K562 (cell line): ENCODE results near the gene SRPK3. TPM values are rescaled to one million over a fixed set of nuclear protein-coding genes. Genes with fewer than 3 reads are reported as not detected.
A peak's percentile ranks its signal among the peaks of the same experiment; 100 is the strongest.

Experiments
- CBFA2T3 ChIP-seq: fragments of 450-650 bp; IDR thresholded peaks from 2 replicates; pipeline ENCODE4 v1.6.1; 2017
- GABPB2 ChIP-seq: fragments of 250-450 bp; sonication (Bioruptor Pico); conservative IDR thresholded peaks from 2 replicates; pipeline ENCODE4 v1.5.1; 2021; ENCODE audit warnings: mild to moderate bottlenecking
- GATAD2A ChIP-seq: fragments of 450-650 bp; IDR thresholded peaks from 2 replicates; pipeline ENCODE4 v1.6.1; 2017
- JUN ChIP-seq, 2 experiments: sonication (generic) in 1 of 2; formaldehyde crosslinking in 1 of 2; IDR thresholded peaks; 2 replicates each; pipeline versions ENCODE4 v1.6.1 to v1.8.0; 2012 to 2022; ENCODE audit warnings: borderline replicate concordance in 2 of 2, mild to moderate bottlenecking in 2 of 2, improper control_type of control experiment in 1 of 2, low read depth in 1 of 2, low read length in 1 of 2, missing genetic modification reagents in 1 of 2
- MAZ ChIP-seq, 2 experiments: fragments of 450-650 bp in 1 of 2; sonication (generic) in 1 of 2; formaldehyde crosslinking; IDR thresholded peaks in 1 of 2; conservative IDR thresholded peaks in 1 of 2; 2 replicates each; pipeline versions ENCODE4 v1.4.0 to v1.5.0; 2020; ENCODE audit warnings: mild to moderate bottlenecking in 1 of 2, missing genetic modification reagents in 1 of 2
- NCOR1 ChIP-seq: fragments of 450-650 bp; IDR thresholded peaks from 2 replicates; pipeline ENCODE4 v1.6.1; 2016; ENCODE audit warnings: mild to moderate bottlenecking, moderate library complexity
- NFRKB ChIP-seq: fragments of 450-650 bp; IDR thresholded peaks from 2 replicates; pipeline ENCODE4 v1.6.1; 2016; ENCODE audit warnings: low read depth
- NRF1 ChIP-seq, 2 experiments: fragments of 450-650 bp; IDR thresholded peaks in 1 of 2; conservative IDR thresholded peaks in 1 of 2; 2 replicates each; pipeline ENCODE4 v1.6.1; 2014; ENCODE audit warnings: mild to moderate bottlenecking in 2 of 2
- PHB ChIP-seq: fragments of 250-450 bp; sonication (Bioruptor Pico); IDR thresholded peaks from 2 replicates; pipeline ENCODE4 v1.5.0; 2021
- PHF8 ChIP-seq: fragments of 200-600 bp; sonication (generic); IDR thresholded peaks from 2 replicates; pipeline ENCODE4 v1.6.1; 2012; ENCODE audit warnings: mixed run types, mild to moderate bottlenecking, inconsistent platforms, low read length, moderate library complexity, borderline replicate concordance
- POLR2A ChIP-seq: fragments of 450-650 bp; conservative IDR thresholded peaks from 2 replicates; pipeline ENCODE4 v1.6.1; 2016
- POLR2G ChIP-seq: fragments of 200-400 bp; formaldehyde crosslinking; IDR thresholded peaks from 2 replicates; pipeline ENCODE4 v1.6.1; 2017; ENCODE audit warnings: low read depth, mild to moderate bottlenecking, antibody characterized with exemption, low read length, moderate library complexity
- REST ChIP-seq, 2 experiments: fragments of 450-650 bp; formaldehyde crosslinking in 1 of 2; IDR thresholded peaks; 2 replicates each; pipeline versions ENCODE4 v1.4.0 to v1.6.1; 2014 to 2020; ENCODE audit warnings: mild to moderate bottlenecking in 2 of 2, borderline replicate concordance in 1 of 2, low read depth in 1 of 2
- SOX6 ChIP-seq: fragments of 450-650 bp; IDR thresholded peaks from 2 replicates; pipeline ENCODE4 v1.6.1; 2014; ENCODE audit warnings: mild to moderate bottlenecking
- TGIF2 ChIP-seq: sonication (generic); formaldehyde crosslinking; IDR thresholded peaks from 2 replicates; pipeline ENCODE4 v1.8.1; 2022; ENCODE audit warnings: mild to moderate bottlenecking, missing genetic modification reagents, moderate library complexity
- VEZF1 ChIP-seq: fragments of 200-800 bp; sonication (Bioruptor generic); IDR thresholded peaks from 2 replicates; pipeline ENCODE4 v1.6.1; 2017; ENCODE audit warnings: missing genetic modification characterization, missing compliant biosample characterization
- WHSC1 ChIP-seq: IDR thresholded peaks from one replicate; pipeline ENCODE4 v1.6.1; 2012; ENCODE audit warnings: low read length, control low read depth, inconsistent platforms
- ZNF12 ChIP-seq: sonication (generic); formaldehyde crosslinking; IDR thresholded peaks from 2 replicates; pipeline ENCODE4 v1.4.0; 2020; ENCODE audit warnings: mild to moderate bottlenecking, missing genetic modification reagents
- polyA plus RNA-seq, 8 experiments: library from polyadenylated mRNA; depleted of rRNA in 4 of 8; stranded (reverse) in 5 of 8; unstranded in 3 of 8; fragments of >200 nt; fragmentation: Nextera tagmentation in 2 of 8; fragmentation: Illumina TruSeq in 1 of 8; extraction: Ambion mirVana in 2 of 8; extraction: Trizol in 1 of 8; gene quantifications; 2 replicates each; pipeline versions ENCODE4 v1.2.1 to v1.2.3, GENCODE V29; 2011 to 2014; ENCODE audit warnings: inconsistent platforms in 1 of 8, missing spikeins in 1 of 8
- total RNA-seq, 7 experiments: library from RNA; depleted of rRNA in 6 of 7; stranded (reverse); fragments of >200 nt in 6 of 7; fragmentation: Illumina TruSeq in 2 of 7; extraction: Trizol in 2 of 7; gene quantifications; 2 replicates each; pipeline versions ENCODE4 v1.2.1 to v1.2.3, GENCODE V29; 2011 to 2021; ENCODE audit warnings: low replicate concordance in 1 of 7

Gene SRPK3
- total and polyA plus RNA-seq, 9 of the 15 experiments (the other 6 are each of a cell fraction or from before 2014, with no cell fraction given), result 0.01 to 0.09 (median 0.04) TPM; not detected in 2

- peak; percentile 26; the same call in 1 of the 2 replicates for TF ChIP-seq REST (IDR thresholded peaks at IDR 0.05; ENCODE audit: borderline replicate concordance)
- no peak for TF ChIP-seq REST (CRISPR knock-in tag; IDR thresholded peaks at IDR 0.05; ENCODE audit: low read depth)
- peak; percentile 86 for TF ChIP-seq VEZF1 (CRISPR knock-in tag)
- TF ChIP-seq MAZ (CRISPR knock-in tag; conservative IDR thresholded peaks at IDR 0.05 in 1 of 2, IDR thresholded peaks at IDR 0.05 in 1 of 2), result peak in 1 of 2 experiments; percentile 64; a peak in 2 of 4 replicates
- TF ChIP-seq JUN (IDR thresholded peaks at IDR 0.05; ENCODE audit: borderline replicate concordance, low read depth, low read length), result peak; percentile 60; the same call in 1 of the 2 replicates
- no peak for TF ChIP-seq JUN (CRISPR knock-in tag; IDR thresholded peaks at IDR 0.05; ENCODE audit: borderline replicate concordance)
- TF ChIP-seq NFRKB, result peak; percentile 77; the same call in 1 of the 2 replicates
- no peak for TF ChIP-seq GABPB2 (CRISPR knock-in tag)
- TF ChIP-seq TGIF2, result no peak
- no peak for TF ChIP-seq ZNF12
- peak in 1 of 2 experiments; percentile 26; a peak in 1 of 4 replicates for TF ChIP-seq NRF1 (conservative IDR thresholded peaks at IDR 0.05 in 1 of 2, IDR thresholded peaks at IDR 0.05 in 1 of 2)
- TF ChIP-seq CBFA2T3, result peak; percentile 43
- TF ChIP-seq NCOR1, result peak; percentile 22; the same call in 1 of the 2 replicates
- TF ChIP-seq SOX6, result 0 out of 2 replicates have a peak, but pooled peaks have one; percentile 17
- TF ChIP-seq PHF8, result peak; percentile 56; the same call in 1 of the 2 replicates
- TF ChIP-seq WHSC1, result no peak
- peak; percentile 72 for TF ChIP-seq POLR2G
- no peak for TF ChIP-seq PHB (CRISPR knock-in tag)
- TF ChIP-seq POLR2A, result peak; percentile 76
- peak; percentile 54; the same call in 1 of the 2 replicates for TF ChIP-seq GATAD2A
Measured at GRCh38 chrX:153766098-153766817, 14.6 kb upstream of the SRPK3 start (continued).
